H1 (cell line): ENCODE results near the gene ABHD17B. TPM values are rescaled to one million over a fixed set of nuclear protein-coding genes. Genes with fewer than 3 reads are reported as not detected.

Source experiments
- HDAC2 ChIP-seq, 2 experiments: fragments of 300-600 bp in 1 of 2; sonication (generic) in 1 of 2; IDR thresholded peaks; 2 replicates each; pipeline ENCODE4 v1.6.1; 2011 to 2012; ENCODE audit warnings: low read depth in 2 of 2, low read length in 2 of 2, mild to moderate bottlenecking in 2 of 2, moderate library complexity in 2 of 2, borderline replicate concordance in 1 of 2, inconsistent platforms in 1 of 2
- POLR2AphosphoS5 ChIP-seq: IDR thresholded peaks from 2 replicates; pipeline ENCODE4 v1.6.1; 2011; ENCODE audit warnings: low read depth, low read length
- POU5F1 ChIP-seq: IDR thresholded peaks from 2 replicates; pipeline ENCODE4 v1.6.1; 2011; ENCODE audit warnings: low read depth, mild to moderate bottlenecking, low read length, moderate library complexity
- RXRA ChIP-seq: IDR thresholded peaks from 2 replicates; pipeline ENCODE4 v1.6.1; 2011; ENCODE audit warnings: low read depth, mild to moderate bottlenecking, low read length, moderate library complexity; ENCODE audit not compliant: insufficient read depth
- SP2 ChIP-seq: IDR thresholded peaks from 2 replicates; pipeline ENCODE4 v1.6.1; 2012; ENCODE audit warnings: mild to moderate bottlenecking, low read length, inconsistent platforms
- TCF12 ChIP-seq: IDR thresholded peaks from 2 replicates; pipeline ENCODE4 v1.6.1; 2011; ENCODE audit warnings: low read depth, mild to moderate bottlenecking, low read length
- polyA plus RNA-seq, 7 experiments: library from polyadenylated mRNA; depleted of rRNA in 3 of 7; stranded (reverse) in 5 of 7; unstranded in 2 of 7; fragments of >200 nt in 5 of 7; fragments of 200-250 nt in 2 of 7; gene quantifications; 1 replicate in 5 of 7; 2 replicates in 1 of 7; 4 replicates in 1 of 7; pipeline versions ENCODE4 v1.2.1 to v1.2.3, GENCODE V29; 2011 to 2013; ENCODE audit warnings: missing spikeins in 2 of 7, mixed read lengths in 2 of 7
- total RNA-seq: library from RNA; stranded (reverse); fragmentation: NEBNext Ultra II Directional; extraction: Animal tissue kit (Norgen Biotek cat#: 25700); gene quantifications from 2 replicates; pipeline ENCODE4 v1.2.1, GENCODE V29; 2021
- TF ChIP-seq, protein P1 (sequence below): IDR thresholded peaks from 2 replicates; pipeline ENCODE4 v1.6.1; 2012; ENCODE audit warnings: inconsistent platforms
- TF ChIP-seq, protein P2 (sequence below), 3 experiments: IDR thresholded peaks; 1 replicate in 2 of 3; 2 replicates in 1 of 3; pipeline versions ENCODE4 v1.5.1 to v1.6.1; 2011; ENCODE audit warnings: low read length in 3 of 3, mild to moderate bottlenecking in 3 of 3, inconsistent platforms in 2 of 3, low read depth in 1 of 3, moderate library complexity in 1 of 3; ENCODE audit not compliant: insufficient read depth in 1 of 3; ENCODE audit errors: control extremely low read depth in 1 of 3

Gene ABHD17B
- total and polyA plus RNA-seq, 2 of the 8 experiments (the other 6 are each of a cell fraction or from before 2014, with no cell fraction given), result 37.2 to 60.8 TPM

DNA sequence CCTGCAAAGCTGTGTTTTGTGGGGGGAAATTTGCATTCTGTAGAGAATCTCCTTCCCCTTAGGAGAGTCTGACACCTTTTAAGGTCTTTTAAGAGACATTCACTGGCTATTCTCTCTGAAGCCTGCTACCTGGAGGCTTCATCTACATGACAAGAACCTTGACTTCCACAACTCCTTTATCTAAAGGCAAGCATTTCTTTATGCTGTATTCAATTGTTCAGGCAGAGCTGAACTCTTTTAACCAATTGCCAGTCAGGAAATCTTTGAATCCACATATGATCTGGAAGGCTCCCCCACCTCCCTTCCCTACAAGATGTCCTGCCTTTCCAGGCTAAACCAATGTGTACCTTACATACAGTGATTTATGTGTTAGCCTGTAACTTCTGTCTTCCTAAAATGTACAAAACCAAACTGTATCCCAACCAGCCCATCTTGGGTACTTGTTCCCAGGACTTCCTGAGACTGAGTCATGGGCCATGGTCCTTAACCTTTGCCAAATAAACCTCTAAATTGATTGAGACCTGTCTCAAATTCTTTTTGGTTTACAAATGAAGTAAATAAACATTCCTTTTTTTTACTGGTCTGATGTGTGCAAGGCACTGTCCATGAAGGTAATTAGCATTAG lies 10.3 kb upstream of the ABHD17B start (continued):
- TF ChIP-seq, protein P1, sequence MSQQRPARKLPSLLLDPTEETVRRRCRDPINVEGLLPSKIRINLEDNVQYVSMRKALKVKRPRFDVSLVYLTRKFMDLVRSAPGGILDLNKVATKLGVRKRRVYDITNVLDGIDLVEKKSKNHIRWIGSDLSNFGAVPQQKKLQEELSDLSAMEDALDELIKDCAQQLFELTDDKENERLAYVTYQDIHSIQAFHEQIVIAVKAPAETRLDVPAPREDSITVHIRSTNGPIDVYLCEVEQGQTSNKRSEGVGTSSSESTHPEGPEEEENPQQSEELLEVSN, result 0 out of 2 replicates have a peak, but pooled peaks have one; percentile 14
- TF ChIP-seq TCF12 (no peak), POU5F1 (peak; percentile 79; the same call in 1 of the 2 replicates), SP2 (no peak), HDAC2 (IDR thresholded peaks at IDR 0.05; ENCODE audit: borderline replicate concordance in 1 of 2, low read depth in 2 of 2, low read length in 2 of 2) (peak in 1 of 2 experiments; percentile 51; a peak in 1 of 4 replicates), POLR2AphosphoS5 (no peak), RXRA (no peak)
- TF ChIP-seq, protein P2, sequence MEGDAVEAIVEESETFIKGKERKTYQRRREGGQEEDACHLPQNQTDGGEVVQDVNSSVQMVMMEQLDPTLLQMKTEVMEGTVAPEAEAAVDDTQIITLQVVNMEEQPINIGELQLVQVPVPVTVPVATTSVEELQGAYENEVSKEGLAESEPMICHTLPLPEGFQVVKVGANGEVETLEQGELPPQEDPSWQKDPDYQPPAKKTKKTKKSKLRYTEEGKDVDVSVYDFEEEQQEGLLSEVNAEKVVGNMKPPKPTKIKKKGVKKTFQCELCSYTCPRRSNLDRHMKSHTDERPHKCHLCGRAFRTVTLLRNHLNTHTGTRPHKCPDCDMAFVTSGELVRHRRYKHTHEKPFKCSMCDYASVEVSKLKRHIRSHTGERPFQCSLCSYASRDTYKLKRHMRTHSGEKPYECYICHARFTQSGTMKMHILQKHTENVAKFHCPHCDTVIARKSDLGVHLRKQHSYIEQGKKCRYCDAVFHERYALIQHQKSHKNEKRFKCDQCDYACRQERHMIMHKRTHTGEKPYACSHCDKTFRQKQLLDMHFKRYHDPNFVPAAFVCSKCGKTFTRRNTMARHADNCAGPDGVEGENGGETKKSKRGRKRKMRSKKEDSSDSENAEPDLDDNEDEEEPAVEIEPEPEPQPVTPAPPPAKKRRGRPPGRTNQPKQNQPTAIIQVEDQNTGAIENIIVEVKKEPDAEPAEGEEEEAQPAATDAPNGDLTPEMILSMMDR (IDR thresholded peaks at IDR 0.05; ENCODE audit: control extremely low read depth in 1 of 3, insufficient read depth in 1 of 3, low read depth in 1 of 3, low read length in 3 of 3), result no peak
